Posterior cingulate gyrus (tissue), 11 donors: ENCODE data around the gene ZNF618.
A peak's percentile ranks its signal among the peaks of the same experiment; 100 is the strongest.

Experiments used
- DNase-seq, 10 donors: peaks; one replicate each; pipeline versions ENCODE4 v3.0.0 to v3.0.0-alpha.2; 2020 to 2021; ENCODE audit warnings: mixed read lengths in 3 of 10
- intact Hi-C: fragments of 100-400 bp; cut with DNase I; formaldehyde crosslinking; loops from one replicate; pipeline ENCODE4 v1.15.1; 2023

ZNF618 gene

DNA sequence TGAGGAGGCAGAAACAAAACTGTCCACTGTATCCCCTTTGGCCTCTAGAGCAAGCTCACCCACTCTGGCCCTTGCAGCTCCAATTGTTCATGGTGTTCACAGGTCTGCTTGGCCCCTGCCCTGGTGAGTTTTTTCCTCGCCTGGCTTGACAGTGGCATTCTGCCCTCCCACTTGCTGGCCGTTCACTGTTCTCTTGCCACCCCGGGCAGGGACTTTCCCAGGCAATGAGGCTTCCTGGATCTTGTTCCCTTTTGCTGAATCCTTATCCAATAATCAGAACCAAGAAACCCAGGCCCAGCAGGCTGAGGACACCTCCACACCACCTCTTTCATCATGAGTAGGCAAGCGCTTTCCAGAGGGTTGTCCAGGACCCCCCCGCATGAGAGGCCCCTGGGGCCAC lies 31.2 kb downstream of the ZNF618 start:
- intact Hi-C loops = no loop called here

DNA sequence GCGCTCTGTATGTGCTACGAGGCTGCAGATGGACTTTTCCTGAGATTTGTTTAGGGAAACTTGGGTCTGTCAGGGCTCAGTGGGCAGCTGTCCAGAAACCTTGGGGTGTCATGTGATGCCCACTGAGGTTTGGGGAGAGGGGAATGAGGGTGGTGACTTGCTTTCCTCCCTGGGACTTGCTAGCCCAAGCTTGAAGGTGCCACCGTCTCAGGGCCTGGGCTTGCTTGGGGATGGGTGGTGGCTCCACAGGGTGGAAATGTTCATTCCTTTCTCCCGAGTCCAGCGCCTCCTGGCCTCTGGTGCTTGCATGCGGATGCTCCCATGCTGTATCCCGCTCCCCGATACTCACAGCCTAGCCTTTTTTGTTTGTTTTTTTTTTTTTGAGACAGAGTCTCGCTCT lies 33.3 kb downstream of the ZNF618 start:
- DNase-seq = no peak
- intact Hi-C loops = no loop called here

More for the DNA sequence above, 31.2 kb downstream of the ZNF618 start:
- DNase-seq = no peak

DNA sequence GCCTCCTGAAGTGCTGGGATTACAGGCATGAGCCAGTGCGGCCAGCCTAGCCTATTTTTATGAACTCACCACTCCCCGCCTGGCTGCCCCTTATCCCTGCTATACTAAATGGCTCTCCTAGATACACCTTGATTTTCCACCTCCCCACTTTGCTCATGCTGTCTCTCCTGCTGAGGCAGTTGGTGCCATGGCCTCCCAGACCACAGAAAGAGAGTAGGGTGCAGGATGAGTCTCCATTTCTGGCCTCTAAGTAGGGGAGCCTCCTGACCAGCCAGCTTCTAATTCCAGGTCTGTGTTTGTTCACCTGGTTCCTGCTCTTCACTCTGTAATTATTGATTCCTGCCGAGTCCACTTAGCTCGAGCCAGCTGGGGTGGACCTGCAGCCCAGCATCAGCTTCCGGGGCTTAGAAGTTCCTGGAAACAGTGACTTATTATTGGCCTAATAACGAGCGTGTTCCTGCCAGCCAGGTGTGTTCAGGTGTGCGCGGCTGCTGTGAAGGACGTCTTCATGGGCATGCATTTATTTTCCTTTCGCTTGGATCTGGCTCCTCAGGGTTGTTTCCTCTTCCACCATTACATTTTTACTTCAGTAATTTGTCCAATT lies 34.0 kb downstream of the ZNF618 start:
- DNase-seq = no peak
- intact Hi-C loops = no loop called here

DNA sequence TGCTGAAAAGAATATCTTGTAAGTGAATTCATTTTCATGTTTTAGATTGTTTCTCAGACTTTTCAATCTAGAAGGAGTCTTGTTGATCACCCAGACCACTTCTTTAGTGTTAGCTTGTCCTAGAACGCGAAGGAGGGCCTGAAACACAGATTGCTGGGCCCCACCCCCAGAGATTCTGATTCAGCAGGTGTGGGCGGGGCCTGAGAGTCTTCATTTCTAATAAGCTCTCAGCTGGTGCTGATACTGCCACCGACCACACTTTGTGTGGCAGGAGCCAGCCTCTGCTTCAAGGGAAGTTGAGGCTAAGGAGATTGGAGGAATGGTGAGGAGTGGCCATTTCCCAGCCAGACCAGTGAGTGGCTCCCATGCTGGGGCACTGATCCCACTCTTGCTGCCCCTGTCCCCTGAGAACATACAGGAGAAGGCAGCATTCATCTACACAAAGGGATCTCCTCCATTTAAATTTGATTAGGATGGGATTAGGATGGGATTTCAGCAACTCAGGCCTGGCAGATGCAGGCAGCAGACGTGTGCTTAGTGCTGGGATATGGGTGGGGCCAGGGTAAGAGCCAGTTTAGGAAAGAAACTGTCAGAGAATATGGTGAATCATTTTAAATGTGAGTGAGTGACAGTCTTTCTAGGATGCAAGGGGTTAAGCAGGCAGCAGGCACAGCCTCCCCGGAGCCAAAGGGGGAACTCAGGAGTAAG lies 35.9 kb downstream of the ZNF618 start:
- DNase-seq = no peak
- intact Hi-C loops = no loop called here

DNA sequence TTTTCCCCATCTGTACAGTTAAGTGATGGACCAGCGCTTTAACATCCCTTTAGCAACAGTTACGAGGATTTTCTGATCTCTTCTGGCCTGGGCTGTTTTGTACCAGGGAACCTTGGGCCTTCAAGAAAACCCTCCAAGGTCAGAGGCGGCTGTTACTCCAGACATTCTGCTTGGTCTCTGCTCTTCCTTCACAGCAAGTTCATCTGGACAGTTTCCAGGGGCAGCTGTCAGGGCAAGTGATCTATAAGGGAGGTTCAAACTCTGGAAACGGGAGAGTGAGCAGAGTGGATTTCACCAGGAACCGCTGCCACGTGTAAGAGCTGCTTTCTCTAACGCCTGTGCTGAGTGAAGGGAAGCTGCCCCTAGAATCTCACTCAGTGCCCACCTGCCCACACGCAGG lies 36.7 kb downstream of the ZNF618 start:
- intact Hi-C loops = no loop called here
- no peak for DNase-seq

DNA sequence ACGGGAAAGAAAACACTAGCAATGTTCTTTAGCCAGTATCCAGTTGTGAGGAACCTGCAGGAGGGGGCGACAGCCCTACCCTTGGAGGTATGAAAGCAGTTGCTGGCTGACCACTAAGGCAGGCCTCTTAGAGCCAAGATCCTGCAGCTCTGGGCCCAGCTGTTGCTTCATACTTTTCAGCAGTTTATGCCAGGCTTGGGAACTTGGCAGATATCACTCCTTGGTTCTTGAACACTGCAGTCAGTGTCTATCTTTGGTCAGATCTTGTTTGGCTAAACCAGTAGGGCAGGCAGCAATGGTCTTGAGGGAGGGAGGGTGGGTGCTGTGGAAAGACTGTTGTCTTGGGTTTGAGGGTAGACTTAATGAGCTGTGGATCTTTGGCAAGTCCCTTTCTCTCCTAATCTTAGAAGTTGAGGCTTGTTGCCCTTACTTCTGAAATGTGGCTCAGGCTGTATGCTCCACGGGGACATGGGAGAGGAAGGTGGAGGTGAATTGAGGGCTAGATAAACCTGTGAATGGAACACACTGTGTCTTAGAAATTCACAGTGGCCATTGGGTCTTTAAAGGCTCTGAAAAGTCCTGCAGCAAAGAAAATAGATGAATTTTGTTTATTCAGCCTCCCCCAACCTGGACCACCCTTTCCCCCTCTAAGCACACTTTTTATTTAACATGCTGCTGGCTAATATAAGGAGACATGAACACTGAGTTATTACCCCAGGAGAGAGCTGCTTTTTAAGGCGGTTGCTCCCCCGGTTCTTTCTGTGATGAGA lies 37.5 kb downstream of the ZNF618 start:
- intact Hi-C loops = no loop called here
- no peak for DNase-seq

DNA sequence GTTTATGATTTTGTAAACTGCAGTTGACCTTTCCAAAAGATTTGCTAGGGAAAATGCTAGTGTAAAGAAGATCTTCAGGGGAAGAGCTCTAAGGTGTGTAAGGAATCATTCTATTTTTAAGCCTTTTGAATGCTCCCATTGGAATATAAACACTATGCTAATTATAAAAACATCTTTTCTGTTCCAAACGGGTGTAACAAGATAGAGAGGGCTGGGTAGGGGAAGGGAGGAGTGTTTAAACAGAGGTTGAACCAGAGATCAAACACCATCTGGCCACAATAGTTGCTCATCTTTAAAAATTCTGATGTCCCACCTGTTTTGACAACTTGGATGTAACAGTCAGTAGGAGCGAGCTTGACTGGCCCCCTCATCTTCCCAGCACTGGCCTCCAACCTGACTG lies 38.4 kb downstream of the ZNF618 start:
- intact Hi-C loops = no loop called here
- no peak for DNase-seq

DNA sequence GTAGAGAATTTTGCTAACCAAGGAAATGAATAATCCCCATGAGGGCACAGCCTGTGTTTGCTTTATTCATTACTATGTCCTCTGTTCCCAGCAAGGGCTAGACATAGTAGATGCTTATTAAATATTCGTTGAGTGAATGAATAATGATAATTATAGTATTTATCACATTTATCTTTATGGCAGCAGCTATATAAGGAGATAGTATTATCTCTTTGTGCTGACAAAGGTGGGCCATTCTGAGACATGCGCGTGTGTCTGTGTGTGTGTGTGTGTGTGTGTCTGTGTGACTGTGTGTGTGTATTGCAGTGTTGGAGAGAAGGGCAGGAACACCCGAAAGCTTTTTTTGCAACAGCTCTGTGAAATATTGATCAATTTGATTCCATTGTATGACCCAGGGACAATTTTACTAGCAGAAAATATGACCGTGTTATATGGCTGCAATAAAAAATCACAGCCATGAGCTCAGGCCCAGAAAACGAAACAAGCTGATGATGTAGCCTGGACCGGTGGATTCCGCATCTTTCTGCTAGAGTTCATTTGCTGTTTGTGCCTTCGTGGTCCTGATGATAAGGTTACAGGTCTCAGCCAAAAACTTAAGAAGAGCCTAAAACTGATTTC lies 39.8 kb downstream of the ZNF618 start:
- intact Hi-C loops = no loop called here
- DNase-seq = no peak

DNA sequence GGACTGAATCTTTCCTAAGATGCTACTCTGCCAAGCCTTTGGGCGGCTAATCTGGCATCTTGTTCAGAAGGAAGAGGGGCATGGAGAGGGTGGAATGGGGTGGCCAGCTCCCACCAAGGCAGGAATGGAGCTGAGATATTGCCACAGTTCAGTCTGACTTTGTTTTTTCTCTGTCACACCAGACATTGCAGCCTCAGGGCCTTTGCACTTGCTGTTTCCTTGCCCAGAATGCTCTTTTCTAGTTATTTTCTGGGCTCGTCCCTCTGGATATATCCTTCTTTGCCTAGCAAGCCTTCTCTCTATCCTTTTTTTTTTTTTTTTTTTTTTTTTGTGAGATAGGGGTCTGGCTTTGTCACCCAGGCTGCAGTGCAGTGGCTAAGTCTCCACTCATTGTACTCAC lies 40.8 kb downstream of the ZNF618 start:
- intact Hi-C loops = no loop called here
- DNase-seq = no peak

DNA sequence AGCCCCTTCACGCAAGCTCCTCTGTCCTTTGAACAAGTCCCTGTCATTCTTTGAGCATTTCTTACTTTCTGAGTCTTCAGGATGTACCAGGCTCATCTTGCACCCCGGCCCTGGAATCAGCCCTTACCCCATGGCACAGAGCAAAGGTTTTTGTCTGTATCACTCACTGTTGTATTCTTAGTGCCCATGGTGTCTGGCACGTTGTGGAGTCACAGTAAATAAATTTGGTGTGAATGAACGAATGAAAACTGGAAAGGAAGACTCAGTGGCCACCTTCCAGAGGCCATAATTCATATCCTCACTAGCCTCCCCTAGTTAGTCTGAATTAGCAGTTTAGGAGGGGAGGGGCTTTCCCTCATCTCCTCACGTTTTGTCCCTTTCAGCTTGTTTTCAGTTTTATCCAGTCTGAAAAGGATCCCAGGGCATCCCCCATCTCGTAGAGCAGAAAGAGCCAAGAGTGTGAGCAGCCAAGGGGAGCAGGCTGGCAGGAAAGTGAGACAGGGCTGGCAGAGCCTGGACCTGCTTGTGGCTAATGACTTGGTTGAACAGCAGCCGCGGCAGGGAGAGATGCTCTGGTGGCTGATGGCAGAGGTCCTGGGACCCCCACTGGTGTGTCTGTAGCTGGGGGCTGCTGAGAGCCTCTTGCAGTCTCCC lies 42.7 kb downstream of the ZNF618 start:
- intact Hi-C loops = no loop called here
- DNase-seq = peak in 1 of 10 donors; percentile 26

DNA sequence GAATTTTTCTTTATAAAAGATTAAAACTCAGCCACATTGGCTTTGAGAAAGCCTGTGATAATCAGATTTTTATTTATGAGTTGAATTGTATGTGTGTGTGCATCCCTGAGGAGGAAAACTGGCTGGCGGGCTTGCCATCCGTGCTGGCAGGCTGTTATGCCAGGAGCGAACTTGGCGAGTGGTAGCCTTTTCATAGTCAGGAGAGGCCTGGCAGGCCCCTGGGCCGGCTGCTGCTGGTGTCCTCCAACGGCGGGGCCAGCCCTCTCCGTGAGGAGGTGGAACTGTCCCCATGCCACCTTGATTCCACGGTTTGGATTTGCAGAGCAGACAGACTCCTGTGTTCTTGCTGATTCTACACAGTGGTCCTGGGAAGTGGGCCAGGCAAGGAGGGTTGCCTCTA lies 43.3 kb downstream of the ZNF618 start:
- DNase-seq = peak in 1 of 10 donors; percentile 21

DNA sequence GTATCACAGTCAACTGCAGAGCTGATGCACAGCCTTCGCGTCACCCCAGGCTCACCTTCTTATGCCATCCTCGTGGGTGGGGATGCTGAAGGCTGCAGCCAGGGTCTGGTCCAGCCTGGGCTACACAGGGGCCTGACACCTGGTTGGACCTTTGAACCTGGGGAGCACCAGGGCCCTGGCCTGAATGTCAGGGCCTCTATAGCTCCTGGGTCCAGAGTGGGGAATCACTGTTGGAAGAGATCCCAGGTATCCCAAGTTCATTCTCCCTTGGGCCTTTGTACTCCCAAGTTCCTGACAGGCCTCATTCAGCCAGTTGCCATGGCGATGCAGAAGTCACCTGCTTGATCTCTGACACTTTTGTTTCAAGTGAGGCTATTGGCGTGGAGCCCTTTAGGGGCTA lies 43.8 kb downstream of the ZNF618 start:
- DNase-seq = no peak
- intact Hi-C loops = no loop called here

More for the DNA sequence above, 43.3 kb downstream of the ZNF618 start:
- intact Hi-C loops = no loop called here

DNA sequence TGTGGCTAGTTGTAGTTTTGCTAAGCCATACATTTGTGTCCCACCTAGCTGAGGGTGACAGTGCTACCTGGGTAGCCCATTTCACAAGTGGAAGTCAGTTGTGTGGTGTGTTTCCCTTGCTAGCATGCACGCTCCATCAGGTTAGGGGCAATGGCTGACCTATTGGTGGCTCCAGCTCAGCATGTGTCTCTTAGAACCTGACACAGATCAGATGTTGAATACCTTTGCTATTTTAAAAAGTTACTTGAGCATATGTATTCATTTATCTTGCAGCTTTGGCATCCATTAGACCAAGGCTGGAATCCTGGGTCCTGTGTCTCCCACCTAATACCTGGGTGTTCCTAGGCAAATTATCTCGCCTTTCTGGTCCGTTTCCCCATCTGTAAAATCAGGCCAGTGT lies 44.8 kb downstream of the ZNF618 start:
- intact Hi-C loops = no loop called here
- DNase-seq = no peak

DNA sequence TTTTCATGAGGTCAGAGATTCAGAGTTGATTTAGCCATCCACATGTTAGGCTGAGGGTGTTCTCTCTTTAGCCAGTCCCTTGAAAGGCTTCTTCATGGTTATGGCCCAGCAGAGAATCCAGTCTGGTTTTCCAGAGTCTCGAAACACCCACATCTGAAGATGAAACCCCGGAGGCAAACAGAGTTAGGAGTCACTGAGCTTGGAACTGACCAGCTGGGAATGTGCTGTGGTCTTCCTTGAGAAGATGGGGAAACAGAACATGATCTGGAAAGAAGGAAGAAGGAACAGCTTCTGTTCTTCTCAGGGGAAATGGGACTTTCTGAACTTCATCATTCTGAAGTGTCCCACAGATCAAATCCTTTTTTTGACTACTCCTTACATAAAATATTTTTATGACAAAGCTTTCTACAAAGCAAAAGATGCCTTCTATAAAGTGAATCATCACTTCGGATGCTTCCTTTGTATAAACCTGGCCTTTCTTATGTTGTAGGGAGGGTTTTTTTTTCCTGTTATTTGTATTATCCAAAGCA lies 45.4 kb downstream of the ZNF618 start:
- DNase-seq = no peak
- intact Hi-C loops = no loop called here

DNA sequence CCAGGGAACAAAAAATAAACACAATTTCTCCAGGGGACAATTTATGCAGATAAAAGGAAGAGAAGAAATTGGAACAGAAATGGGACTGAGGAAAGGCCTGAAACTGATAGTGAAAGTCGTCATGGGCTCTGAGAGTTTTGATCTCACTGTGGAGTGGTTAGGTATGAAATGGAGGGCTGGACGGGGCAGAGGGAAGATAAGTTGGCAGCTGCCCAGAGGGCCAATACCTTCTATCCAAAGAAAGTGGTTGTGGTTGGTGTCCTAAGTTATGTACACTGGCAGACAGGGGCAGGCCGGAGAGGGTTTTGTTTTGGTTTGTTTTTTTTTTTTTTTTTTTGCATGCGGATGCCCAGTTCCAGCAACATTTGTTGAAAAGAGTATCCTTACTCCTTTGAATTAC lies 46.1 kb downstream of the ZNF618 start:
- DNase-seq = no peak
- intact Hi-C loops = no loop called here

DNA sequence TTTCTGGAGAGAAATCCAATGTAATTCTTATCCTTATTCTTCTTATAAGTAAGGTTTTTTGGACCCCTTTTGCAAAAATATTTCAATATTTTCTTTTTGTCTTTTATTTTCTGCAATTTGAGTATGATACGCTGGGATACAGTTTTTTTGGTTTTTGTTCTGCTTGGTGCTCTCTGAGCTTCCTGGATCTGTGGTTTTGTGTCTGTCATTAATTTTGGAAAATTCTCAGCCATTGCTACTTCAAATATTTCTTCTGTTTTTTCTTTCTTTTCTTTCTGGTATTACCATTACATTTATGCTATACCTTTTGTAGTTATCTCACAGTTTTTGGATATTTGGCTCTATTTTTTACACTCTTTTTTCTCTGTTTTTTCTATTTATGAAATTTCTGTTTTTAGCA lies 50.1 kb downstream of the ZNF618 start:
- no peak for DNase-seq
- intact Hi-C loops = no loop called here

DNA sequence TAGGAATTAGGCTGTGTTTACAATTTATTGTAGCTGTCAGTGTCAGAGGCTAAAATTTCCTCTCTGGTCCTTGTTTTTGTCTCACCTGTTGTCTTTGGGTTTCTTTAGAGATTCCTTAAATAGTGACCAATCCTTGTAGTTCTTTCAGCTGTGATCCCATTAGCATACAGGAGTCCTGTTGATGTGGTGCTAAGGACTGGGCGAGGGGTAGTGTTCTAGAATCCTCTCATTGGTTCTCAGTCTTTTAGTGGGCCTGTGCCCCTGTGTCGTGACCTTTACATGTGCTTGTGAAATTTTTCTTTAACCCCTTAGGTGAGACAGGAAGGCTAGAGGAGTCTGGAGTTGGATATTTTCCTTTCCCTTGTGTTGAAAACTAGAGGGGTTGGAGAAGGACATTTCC lies 51.2 kb downstream of the ZNF618 start:
- intact Hi-C loops = no loop called here
- DNase-seq = no peak

DNA sequence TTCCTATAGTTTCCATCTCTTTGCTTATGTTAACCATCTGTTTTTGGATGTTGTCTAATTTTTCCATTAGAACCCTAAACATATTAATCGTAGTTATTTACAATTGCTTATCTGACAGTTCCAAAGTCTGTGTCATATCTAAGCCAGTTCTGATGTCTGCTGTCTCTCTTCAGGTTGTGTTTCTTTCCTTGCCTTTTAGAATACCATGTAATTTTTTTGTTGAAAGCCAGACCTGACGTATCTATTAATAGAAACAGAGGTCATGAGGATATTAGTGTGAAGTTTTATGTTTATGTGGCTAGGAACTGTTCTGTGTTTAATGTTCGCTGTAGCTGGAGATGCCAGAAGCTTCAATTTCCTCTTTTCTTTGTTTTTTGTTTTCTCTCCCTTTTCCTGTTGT lies 52.2 kb downstream of the ZNF618 start:
- intact Hi-C loops = no loop called here
- DNase-seq = no peak

DNA sequence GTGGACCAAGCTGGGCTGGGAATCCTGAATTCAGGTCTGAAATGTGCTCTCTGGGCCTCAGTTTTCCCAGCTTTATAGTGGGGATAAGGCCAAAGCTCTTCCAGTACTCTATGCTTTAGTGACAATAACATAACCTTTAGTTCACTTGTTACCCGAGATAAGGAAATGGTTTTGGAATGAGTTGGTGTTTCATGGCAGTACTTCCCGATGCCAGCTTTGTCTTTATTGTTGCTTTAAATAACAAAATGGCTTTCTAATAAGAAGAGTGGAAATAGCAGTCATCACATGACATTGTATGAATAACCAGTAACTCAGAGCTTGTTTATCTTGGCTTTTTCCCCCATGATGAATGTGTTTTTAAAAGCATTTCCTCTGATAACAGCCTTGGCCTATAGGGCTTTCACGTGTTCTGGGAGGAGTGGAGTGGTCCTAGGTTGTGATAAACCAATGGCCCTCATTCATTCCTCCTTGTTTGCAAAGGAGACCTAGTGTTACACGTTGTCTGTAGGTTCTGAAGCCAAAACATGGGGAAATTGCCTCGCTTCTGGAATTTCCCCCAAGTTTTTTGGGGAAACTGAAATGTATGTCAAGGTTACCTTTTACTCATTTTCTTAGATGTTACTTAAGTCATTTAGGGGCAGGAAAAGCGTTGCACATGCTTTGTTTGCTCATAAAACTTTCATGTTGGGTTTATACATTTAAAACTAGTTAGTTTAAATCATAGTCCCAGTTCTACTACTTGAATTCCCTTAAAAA lies 53.7 kb downstream of the ZNF618 start:
- intact Hi-C loops = no loop called here
- DNase-seq = no peak

DNA sequence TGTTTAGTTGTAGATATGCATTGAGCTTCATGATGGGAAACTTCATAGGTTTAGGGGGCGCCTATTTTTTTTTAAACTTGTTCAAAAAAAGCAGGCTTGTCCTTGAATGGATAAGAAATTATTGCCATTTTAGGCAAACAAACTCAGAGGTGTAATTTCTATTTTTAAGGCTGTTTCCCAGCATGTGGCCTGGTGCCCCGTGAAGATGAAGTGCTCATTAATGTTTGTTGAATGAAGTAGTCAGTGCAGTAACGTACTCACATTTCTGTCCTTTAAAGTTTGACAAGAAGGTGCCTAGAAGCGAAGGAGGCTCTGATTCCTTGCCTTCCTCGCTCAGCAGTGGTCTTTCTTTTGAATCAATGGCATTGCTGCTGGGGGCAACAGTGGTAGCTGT lies 54.3 kb downstream of the ZNF618 start:
- intact Hi-C loops = no loop called here
- DNase-seq = no peak
